ENCODE measurements around the gene GPR85.
"Not testable (repeated sequence)": the region's sequence is repeated elsewhere in the genome, so short reads cannot be mapped to it uniquely, and the experiment has no call there.

Gene GPR85

GRCh38 chr7:113049221-113049620 is 37.4 kb downstream of the GPR85 start:
- H3K9me3 ChIP-seq (ENCODE audit: control insufficient read depth, low read length); H3K27me3 ChIP-seq (ENCODE audit: control insufficient read depth, insufficient read depth, low read length, poor library complexity, severe bottlenecking); H3K27ac ChIP-seq (ENCODE audit: insufficient read depth, low read depth, low read length, poor library complexity, severe bottlenecking); H3K4me1 ChIP-seq (ENCODE audit: control insufficient read depth, insufficient read depth, low read length); H3K4me3 ChIP-seq (ENCODE audit: insufficient read depth, low read depth, low read length); H3K36me3 ChIP-seq (ENCODE audit: control insufficient read depth, insufficient read depth, low read length): not testable (repeated sequence)
- 88 to 95% methylated on average over 1 of the region's 1 CpG for WGBS, 2 experiments

GRCh38 chr7:113046453-113046852 is 40.2 kb downstream of the GPR85 start:
- no peak overlapping the region for H3K27ac ChIP-seq (ENCODE audit: insufficient read depth, low read depth, low read length, poor library complexity, severe bottlenecking)
- no peaks in the 10 kb centered on the region for H3K9me3 ChIP-seq (ENCODE audit: control insufficient read depth, low read length)
- peaks cover 4% of the 10 kb centered on the region for H3K4me1 ChIP-seq (ENCODE audit: control insufficient read depth, insufficient read depth, low read length)
- WGBS, 2 experiments: 0 to 45% methylated on average over 1 to 2 of the region's 2 CpGs
- no peaks in the 10 kb centered on the region for H3K36me3 ChIP-seq (ENCODE audit: control insufficient read depth, insufficient read depth, low read length)
- H3K4me3 ChIP-seq (ENCODE audit: insufficient read depth, low read depth, low read length): no peak overlapping the region
- no peaks in the 10 kb centered on the region for H3K27me3 ChIP-seq (ENCODE audit: control insufficient read depth, insufficient read depth, low read length, poor library complexity, severe bottlenecking)

GRCh38 chr7:113045379-113045778 is 41.2 kb downstream of the GPR85 start:
- Histone ChIP-seq H3K4me3 (ENCODE audit: insufficient read depth, low read depth, low read length) (no peak overlapping the region), H3K36me3 (ENCODE audit: control insufficient read depth, insufficient read depth, low read length) (no peaks in the 10 kb centered on the region), H3K27ac (ENCODE audit: insufficient read depth, low read depth, low read length, poor library complexity, severe bottlenecking) (no peak overlapping the region), H3K9me3 (ENCODE audit: control insufficient read depth, low read length) (no peaks in the 10 kb centered on the region), H3K4me1 (ENCODE audit: control insufficient read depth, insufficient read depth, low read length) (peaks cover 4% of the 10 kb centered on the region), H3K27me3 (ENCODE audit: control insufficient read depth, insufficient read depth, low read length, poor library complexity, severe bottlenecking) (no peaks in the 10 kb centered on the region)
- 46 to 49% methylated on average over 4 of the region's 4 CpGs for WGBS, 2 experiments

- no peaks in the 10 kb centered on the region for H3K9me3 ChIP-seq (ENCODE audit: control insufficient read depth, low read length)
- H3K27me3 ChIP-seq (ENCODE audit: control insufficient read depth, insufficient read depth, low read length, poor library complexity, severe bottlenecking): no peaks in the 10 kb centered on the region
- no peak overlapping the region for H3K27ac ChIP-seq (ENCODE audit: insufficient read depth, low read depth, low read length, poor library complexity, severe bottlenecking)
- H3K36me3 ChIP-seq (ENCODE audit: control insufficient read depth, insufficient read depth, low read length): no peaks in the 10 kb centered on the region
- peaks cover 4% of the 10 kb centered on the region for H3K4me1 ChIP-seq (ENCODE audit: control insufficient read depth, insufficient read depth, low read length)
- H3K4me3 ChIP-seq (ENCODE audit: insufficient read depth, low read depth, low read length): no peak overlapping the region
These were observed 42.2 kb downstream of the GPR85 start for GRCh38 chr7:113044394-113044793.

- peaks cover 4% of the 10 kb centered on the region for H3K4me1 ChIP-seq (ENCODE audit: control insufficient read depth, insufficient read depth, low read length)
- H3K27me3 ChIP-seq (ENCODE audit: control insufficient read depth, insufficient read depth, low read length, poor library complexity, severe bottlenecking): no peaks in the 10 kb centered on the region
- H3K4me3 ChIP-seq (ENCODE audit: insufficient read depth, low read depth, low read length): no peak overlapping the region
- H3K9me3 ChIP-seq (ENCODE audit: control insufficient read depth, low read length): no peaks in the 10 kb centered on the region
- H3K27ac ChIP-seq (ENCODE audit: insufficient read depth, low read depth, low read length, poor library complexity, severe bottlenecking): no peak overlapping the region
- no peaks in the 10 kb centered on the region for H3K36me3 ChIP-seq (ENCODE audit: control insufficient read depth, insufficient read depth, low read length)
These were observed 45.8 kb downstream of the GPR85 start for GRCh38 chr7:113040849-113041248.

- Histone ChIP-seq H3K4me1 (ENCODE audit: control insufficient read depth, insufficient read depth, low read length) (no peaks in the 10 kb centered on the region), H3K27ac (ENCODE audit: insufficient read depth, low read depth, low read length, poor library complexity, severe bottlenecking) (no peak overlapping the region), H3K4me3 (ENCODE audit: insufficient read depth, low read depth, low read length) (no peak overlapping the region), H3K36me3 (ENCODE audit: control insufficient read depth, insufficient read depth, low read length) (no peaks in the 10 kb centered on the region), H3K27me3 (ENCODE audit: control insufficient read depth, insufficient read depth, low read length, poor library complexity, severe bottlenecking) (no peaks in the 10 kb centered on the region), H3K9me3 (ENCODE audit: control insufficient read depth, low read length) (no peaks in the 10 kb centered on the region)
- 71 to 100% methylated on average over 1 to 2 of the region's 2 CpGs for whole genome bisulfite sequencing, 2 experiments
These were observed 52.7 kb downstream of the GPR85 start for GRCh38 chr7:113033959-113034358.

All from ectodermal cell (in vitro differentiated cells).